ENCODE results near the gene WDFY2. TPM values are rescaled to one million over a fixed set of nuclear protein-coding genes. Genes with fewer than 3 reads are reported as not detected.

WDFY2 gene
- total and polyA plus RNA-seq, 11 donors, result 2.0 to 12.6 (median 6.5) TPM

DNA sequence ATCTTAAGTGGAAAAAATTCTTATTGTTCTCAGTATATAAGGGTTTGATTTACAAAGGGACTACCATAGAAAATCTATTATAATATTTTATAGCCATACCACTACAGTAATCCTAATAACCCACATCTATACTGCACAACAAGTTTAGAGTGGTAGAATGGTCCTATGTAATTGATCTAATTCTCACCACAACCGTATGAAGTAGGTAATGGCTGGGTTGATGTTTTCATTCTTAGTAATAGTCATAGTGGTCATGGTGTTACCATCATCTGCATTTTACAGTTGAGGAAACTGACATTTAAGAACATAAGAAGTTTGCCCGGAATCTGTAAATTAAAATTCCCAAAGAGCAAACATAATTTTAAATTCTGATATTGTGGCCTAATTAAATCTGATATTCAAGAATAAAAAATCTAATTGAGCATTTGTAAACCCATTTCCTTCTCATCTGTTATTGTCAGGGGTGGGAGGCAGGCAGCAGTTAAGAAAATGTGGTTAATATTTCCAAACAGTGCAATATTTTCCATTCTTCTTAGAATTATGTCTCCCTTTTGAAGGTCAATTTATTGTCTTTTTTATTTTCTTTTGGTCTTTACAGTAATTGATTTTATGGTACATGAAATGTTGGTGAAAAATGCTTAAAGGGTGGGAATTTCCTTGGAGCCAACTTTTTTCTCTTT lies 154.1 kb downstream of the WDFY2 start:
- intact Hi-C loops (cut with DNase I), result loop anchor here in 4 of 10 donors (10.0 kb wide), 3 partner anchors 154 to 304 kb away; partner anchors contain the start of gene WDFY2 (in 1 of the 4)
- TF ChIP-seq, protein P1, sequence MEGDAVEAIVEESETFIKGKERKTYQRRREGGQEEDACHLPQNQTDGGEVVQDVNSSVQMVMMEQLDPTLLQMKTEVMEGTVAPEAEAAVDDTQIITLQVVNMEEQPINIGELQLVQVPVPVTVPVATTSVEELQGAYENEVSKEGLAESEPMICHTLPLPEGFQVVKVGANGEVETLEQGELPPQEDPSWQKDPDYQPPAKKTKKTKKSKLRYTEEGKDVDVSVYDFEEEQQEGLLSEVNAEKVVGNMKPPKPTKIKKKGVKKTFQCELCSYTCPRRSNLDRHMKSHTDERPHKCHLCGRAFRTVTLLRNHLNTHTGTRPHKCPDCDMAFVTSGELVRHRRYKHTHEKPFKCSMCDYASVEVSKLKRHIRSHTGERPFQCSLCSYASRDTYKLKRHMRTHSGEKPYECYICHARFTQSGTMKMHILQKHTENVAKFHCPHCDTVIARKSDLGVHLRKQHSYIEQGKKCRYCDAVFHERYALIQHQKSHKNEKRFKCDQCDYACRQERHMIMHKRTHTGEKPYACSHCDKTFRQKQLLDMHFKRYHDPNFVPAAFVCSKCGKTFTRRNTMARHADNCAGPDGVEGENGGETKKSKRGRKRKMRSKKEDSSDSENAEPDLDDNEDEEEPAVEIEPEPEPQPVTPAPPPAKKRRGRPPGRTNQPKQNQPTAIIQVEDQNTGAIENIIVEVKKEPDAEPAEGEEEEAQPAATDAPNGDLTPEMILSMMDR (IDR thresholded peaks at IDR 0.05), result no peak
- no peak for TF ChIP-seq POLR2A (IDR thresholded peaks at IDR 0.05)
- no peaks in the 10 kb centered on the region for H3K9me3 ChIP-seq
- peak overlapping the region in 1 of 12 donors; percentile 74 for H3K27ac ChIP-seq
- ATAC-seq (no peak), DNase-seq (no peak)
- H3K4me1 ChIP-seq, result peaks cover 0 to 6% (median 0%) of the 10 kb centered on the region in 12 donors
- H3K27me3 ChIP-seq, result no peaks in the 10 kb centered on the region
- no peak overlapping the region for H3K4me3 ChIP-seq
- 92 to 97% (median 95%) methylated on average over 2 of the region's 2 CpGs for WGBS, 4 donors
- peaks cover 0 to 44% (median 3%) of the 10 kb centered on the region in 9 donors for H3K36me3 ChIP-seq

DNA sequence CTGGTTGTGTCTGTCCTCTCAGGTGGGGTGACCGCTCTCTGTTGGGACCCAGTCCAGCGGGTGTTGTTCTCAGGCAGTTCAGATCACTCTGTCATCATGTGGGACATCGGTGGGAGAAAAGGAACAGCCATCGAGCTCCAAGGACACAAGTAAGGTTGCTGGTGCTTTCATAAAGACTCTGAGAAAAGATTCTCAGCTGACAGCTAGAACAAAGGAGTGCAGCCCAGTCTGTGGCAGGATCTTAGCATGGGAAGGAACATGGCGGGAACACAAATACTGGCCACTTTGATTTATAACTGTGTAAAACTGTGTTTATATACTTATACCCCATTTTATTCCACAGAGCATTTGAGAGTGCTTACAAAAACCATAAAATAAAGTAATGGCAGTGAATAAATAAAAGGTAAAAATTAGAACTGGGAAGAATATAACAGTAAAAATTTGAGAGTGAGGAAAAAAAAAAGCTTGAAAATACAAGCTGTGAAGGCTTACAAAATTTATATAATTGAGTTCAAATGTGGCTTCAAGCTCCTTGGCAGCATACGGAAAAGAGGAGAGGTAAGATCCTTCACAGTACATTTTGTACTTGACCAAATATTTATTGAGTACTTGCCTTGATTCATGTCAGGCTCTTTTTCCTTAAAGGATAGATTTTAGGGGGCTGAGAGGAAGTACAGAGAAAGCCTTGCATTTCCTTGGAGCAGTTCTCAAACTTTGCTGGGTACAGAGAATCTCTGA lies 154.9 kb downstream of the WDFY2 start:
- intact Hi-C loops (cut with DNase I), result loop anchor here in 4 of 10 donors (10.0 kb wide), 3 partner anchors 154 to 304 kb away; partner anchors contain the start of gene WDFY2 (in 1 of the 4)
- H3K4me3 ChIP-seq, result no peak overlapping the region
- H3K36me3 ChIP-seq, result peaks cover 0 to 44% (median 3%) of the 10 kb centered on the region in 9 donors

DNA sequence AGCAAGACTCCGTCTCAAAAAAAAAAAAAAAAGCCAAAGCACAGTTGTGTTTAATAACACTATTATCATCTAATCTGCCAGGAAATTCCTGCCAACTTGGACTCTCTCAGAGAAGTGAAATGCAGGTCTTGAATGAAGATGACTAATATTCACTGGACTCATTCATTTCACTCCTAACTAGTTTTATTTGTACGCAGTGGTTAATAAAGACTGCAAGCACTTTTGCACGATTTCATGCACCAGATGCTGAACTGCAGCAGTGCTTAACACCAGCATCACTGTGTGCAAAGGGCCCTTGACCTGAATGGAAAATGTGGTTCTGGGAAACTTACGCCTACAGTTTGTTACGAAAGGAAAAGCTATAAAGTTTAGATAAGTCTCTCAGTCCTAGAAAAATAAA lies 156.4 kb downstream of the WDFY2 start:
- Histone ChIP-seq H3K4me3 (no peak overlapping the region), H3K27me3 (no peaks in the 10 kb centered on the region), H3K36me3 (peaks cover 0 to 44% (median 3%) of the 10 kb centered on the region in 9 donors), H3K27ac (peak overlapping the region in 6 of 12 donors; percentile 32 to 74 (median 52)), H3K4me1 (peaks cover 0 to 6% (median 0%) of the 10 kb centered on the region in 12 donors), H3K9me3 (no peaks in the 10 kb centered on the region)
- 79 to 89% (median 86%) methylated on average over 5 of the region's 5 CpGs for WGBS, 4 donors
- intact Hi-C loops (cut with DNase I), result no loop called here
- TF ChIP-seq, protein P1 (IDR thresholded peaks at IDR 0.05), result no peak
- TF ChIP-seq POLR2A (IDR thresholded peaks at IDR 0.05), result no peak
- ATAC-seq (peak in 3 of 4 donors; percentile 47 to 65 (median 54)), DNase-seq (no peak)

More for the DNA sequence above, 154.9 kb downstream of the WDFY2 start:
- WGBS, 4 donors, result 79 to 91% (median 86%) methylated on average over 6 of the region's 6 CpGs
- Histone ChIP-seq H3K9me3 (no peaks in the 10 kb centered on the region), H3K27ac (peak overlapping the region in 8 of 12 donors; percentile 14 to 74 (median 41)), H3K4me1 (peaks cover 0 to 6% (median 0%) of the 10 kb centered on the region in 12 donors), H3K27me3 (no peaks in the 10 kb centered on the region)
- DNase-seq (no peak), ATAC-seq (no peak)
- TF ChIP-seq, protein P1 (IDR thresholded peaks at IDR 0.05), result no peak
- TF ChIP-seq POLR2A (IDR thresholded peaks at IDR 0.05), result no peak

DNA sequence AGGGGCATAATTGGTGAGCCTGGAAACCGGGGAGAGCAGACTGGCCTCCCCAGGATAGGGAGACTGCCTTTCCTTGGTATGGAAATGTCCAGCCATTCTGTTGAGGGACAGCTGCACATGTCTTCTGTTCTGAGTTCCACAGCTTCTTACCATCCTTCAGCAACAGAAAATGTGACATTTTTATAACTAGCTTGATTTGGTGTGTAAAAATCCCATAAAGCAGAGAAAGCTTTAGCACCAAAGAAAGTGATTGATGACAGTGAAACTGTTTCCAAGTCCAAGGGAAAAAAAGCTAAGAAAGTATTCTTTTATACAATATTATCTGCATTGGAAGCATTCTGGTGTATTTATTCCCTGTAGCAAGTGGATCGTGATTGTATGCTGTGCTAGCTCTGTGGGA lies 157.8 kb downstream of the WDFY2 start:
- Histone ChIP-seq H3K4me1 (peaks cover 0 to 6% (median 0%) of the 10 kb centered on the region in 12 donors), H3K4me3 (no peak overlapping the region), H3K27ac (no peak overlapping the region), H3K36me3 (peaks cover 0 to 53% (median 3%) of the 10 kb centered on the region in 9 donors), H3K9me3 (no peaks in the 10 kb centered on the region), H3K27me3 (no peaks in the 10 kb centered on the region)
- ATAC-seq, result no peak
- DNase-seq, result no peak
- intact Hi-C loops (cut with DNase I), result no loop called here
- 89 to 96% (median 91%) methylated on average over 2 of the region's 2 CpGs for WGBS, 4 donors
- TF ChIP-seq, protein P1 (IDR thresholded peaks at IDR 0.05), result no peak
- no peak for TF ChIP-seq POLR2A (IDR thresholded peaks at IDR 0.05)
